ENCODE measurements around the gene PEPD.

PEPD gene

DNA sequence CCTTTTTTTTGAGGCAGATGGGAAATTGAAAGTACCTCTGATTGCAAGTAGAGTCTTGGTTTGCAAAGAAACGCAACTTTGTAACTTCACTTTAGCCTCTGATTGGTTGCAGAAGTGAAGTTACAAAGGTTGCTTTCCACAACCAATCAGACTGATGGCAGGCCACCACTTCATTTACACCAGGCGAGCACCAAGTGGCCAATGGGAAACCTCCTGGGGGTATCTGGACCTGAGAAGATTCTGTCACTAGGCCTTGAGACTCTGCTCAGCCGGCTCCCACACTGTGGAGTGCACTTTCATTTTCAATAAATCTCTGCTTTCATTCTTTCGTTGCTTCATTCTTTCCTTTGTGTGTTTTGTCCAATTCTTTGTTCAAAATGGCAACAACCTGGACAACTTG lies 19.1 kb downstream of the PEPD start:
- no peak overlapping the region for H3K27ac Mint-ChIP-seq
- no peaks in the 10 kb centered on the region for H3K4me1 Mint-ChIP-seq (ENCODE audit: low read depth)
- no peaks in the 10 kb centered on the region for H3K9me3 Mint-ChIP-seq
- H3K4me3 Mint-ChIP-seq: no peak overlapping the region
- H3K36me3 Mint-ChIP-seq (ENCODE audit: low read depth): no peaks in the 10 kb centered on the region
- H3K27me3 Mint-ChIP-seq (ENCODE audit: low read depth): no peaks in the 10 kb centered on the region

DNA sequence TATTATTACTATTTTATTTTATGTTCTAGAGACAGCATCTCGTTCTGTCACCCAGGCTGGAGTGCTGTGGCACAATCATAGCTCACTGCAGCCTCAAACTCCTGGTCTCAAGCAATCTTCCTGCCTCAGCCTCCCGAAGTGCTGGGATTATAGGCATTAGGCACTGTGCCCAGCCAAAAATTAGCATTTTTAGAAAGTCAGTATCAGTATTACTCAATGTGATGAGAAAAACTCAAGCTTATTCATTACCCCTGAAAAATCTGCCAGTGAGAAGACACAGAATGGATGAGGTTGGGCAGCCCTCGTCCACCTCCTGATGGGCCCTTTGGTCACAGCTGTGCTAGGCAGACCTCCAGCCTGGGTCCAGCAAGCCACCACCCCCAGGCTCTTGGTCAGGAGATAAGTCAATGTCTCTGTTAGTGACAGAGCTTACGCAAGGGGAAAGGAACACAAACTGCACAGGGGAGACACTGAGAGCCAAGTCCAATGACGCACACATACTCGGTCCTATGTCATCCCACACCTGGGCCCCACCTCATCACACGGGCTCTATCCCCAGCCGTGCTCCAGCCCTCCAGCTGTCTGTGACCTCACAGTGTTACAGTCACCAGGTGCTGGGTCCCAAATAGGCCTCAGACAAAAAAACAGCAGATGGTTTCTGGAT lies 19.8 kb downstream of the PEPD start:
- Mint-ChIP-seq H3K27ac (no peak overlapping the region), H3K9me3 (no peaks in the 10 kb centered on the region), H3K27me3 (ENCODE audit: low read depth) (no peaks in the 10 kb centered on the region), H3K4me1 (ENCODE audit: low read depth) (no peaks in the 10 kb centered on the region), H3K36me3 (ENCODE audit: low read depth) (no peaks in the 10 kb centered on the region), H3K4me3 (no peak overlapping the region)

DNA sequence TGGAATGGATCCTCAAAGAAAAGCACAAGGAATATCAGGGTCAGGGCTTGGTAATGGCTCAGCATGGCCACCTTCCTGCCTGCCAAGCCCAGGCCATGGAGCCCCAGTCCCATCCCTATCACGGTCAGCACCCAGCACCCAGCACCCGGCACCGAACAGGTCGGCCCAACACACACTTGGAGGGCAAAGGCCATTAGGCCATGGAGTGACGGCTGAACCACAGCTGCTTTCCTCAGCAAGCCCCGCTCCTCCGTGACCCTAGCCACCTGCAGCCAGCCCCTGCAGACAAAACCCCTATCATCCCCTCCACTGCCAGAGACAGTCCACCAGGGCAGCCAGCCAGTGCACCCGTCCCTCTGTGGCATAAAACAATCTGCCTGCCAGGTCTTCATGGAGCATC lies 20.6 kb downstream of the PEPD start:
- H3K9me3 Mint-ChIP-seq: no peaks in the 10 kb centered on the region
- no peak overlapping the region for H3K4me3 Mint-ChIP-seq
- no peaks in the 10 kb centered on the region for H3K4me1 Mint-ChIP-seq (ENCODE audit: low read depth)
- no peaks in the 10 kb centered on the region for H3K27me3 Mint-ChIP-seq (ENCODE audit: low read depth)
- H3K36me3 Mint-ChIP-seq (ENCODE audit: low read depth): no peaks in the 10 kb centered on the region
- H3K27ac Mint-ChIP-seq: no peak overlapping the region

DNA sequence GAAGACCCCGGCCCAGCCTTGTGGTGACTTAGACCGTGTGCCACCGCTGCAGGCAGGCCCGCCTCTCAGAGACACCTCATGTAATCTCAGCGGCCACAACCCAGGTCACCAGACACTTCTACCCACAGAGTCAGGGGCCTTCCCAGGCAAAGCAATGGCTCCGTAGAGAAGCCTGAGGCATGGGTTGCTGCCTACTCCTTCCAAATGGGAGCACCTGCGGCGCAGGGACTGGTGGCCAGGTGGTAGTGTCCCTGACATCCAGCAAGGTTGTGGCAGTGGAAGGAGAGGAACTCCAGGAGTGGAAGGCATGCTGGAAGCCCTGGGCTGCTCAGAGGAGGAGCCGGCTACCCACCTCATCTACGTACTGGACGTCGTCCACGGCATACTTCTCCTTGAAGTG lies 21.0 kb downstream of the PEPD start:
- Mint-ChIP-seq H3K9me3 (no peaks in the 10 kb centered on the region), H3K4me3 (no peak overlapping the region), H3K27ac (no peak overlapping the region), H3K36me3 (ENCODE audit: low read depth) (no peaks in the 10 kb centered on the region), H3K27me3 (ENCODE audit: low read depth) (no peaks in the 10 kb centered on the region), H3K4me1 (ENCODE audit: low read depth) (no peaks in the 10 kb centered on the region)

DNA sequence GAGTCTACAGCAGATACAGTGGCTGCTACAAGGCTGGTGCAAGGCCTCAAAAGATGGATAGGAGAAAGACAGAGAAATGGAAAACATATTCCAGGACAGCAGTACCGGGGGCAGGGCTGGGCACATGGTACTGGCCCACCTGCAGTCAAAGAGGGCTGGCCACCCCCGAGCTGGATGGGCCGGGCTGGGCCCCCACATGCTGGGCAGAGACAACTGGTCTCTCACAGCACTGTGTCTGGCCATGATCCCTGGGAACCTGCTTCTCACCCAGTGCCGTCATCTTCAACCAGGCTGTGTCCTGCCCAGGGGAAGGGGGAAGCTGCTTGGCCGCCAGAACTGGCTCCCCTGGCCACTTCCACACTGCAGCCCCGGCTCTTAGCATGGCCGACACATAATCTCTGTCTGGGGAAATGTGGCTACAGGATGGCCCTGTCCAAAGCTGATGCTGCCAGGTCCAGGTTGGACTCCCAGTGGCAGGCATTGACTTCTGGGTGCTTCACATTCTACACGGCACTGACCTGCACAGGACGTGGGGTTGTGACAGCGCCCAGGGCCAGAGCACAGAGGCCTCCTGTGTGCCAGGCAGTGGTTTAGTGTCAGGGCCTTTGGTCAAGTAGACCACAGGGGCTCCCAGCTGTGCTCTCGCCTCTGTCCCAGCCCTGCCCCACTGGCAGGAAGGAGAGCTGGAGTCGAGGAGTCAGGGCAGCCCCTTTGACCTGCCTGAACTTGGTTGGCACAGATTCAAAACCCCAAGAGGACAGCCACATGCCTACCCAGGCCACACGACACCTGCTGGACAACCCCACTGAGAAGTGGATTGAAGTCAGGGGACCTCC lies 21.7 kb downstream of the PEPD start:
- Mint-ChIP-seq H3K4me3 (no peak overlapping the region), H3K27me3 (ENCODE audit: low read depth) (no peaks in the 10 kb centered on the region), H3K4me1 (ENCODE audit: low read depth) (no peaks in the 10 kb centered on the region), H3K9me3 (no peaks in the 10 kb centered on the region), H3K36me3 (ENCODE audit: low read depth) (no peaks in the 10 kb centered on the region), H3K27ac (no peak overlapping the region)

DNA sequence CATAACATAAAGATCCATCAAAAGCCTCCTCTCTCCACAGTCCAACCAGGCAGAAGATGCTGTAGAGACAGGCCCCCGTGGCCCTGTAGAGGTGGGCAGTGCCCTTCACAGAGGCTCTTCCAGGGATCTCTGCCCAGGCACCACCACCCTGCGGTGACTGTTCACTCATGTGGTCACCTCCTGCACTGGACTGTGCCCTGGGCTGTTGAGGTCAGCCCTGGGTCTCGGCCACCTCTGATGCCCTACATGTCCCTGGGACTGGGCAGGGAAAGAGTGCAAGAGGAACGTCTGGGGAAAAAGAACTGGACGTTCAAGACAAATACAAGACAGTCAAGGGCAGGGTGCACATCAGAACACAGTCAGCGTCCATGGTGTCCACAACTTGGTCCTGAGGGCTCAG lies 22.3 kb downstream of the PEPD start:
- Mint-ChIP-seq H3K36me3 (ENCODE audit: low read depth) (no peaks in the 10 kb centered on the region), H3K27me3 (ENCODE audit: low read depth) (no peaks in the 10 kb centered on the region), H3K4me1 (ENCODE audit: low read depth) (no peaks in the 10 kb centered on the region), H3K9me3 (no peaks in the 10 kb centered on the region), H3K27ac (no peak overlapping the region), H3K4me3 (no peak overlapping the region)

DNA sequence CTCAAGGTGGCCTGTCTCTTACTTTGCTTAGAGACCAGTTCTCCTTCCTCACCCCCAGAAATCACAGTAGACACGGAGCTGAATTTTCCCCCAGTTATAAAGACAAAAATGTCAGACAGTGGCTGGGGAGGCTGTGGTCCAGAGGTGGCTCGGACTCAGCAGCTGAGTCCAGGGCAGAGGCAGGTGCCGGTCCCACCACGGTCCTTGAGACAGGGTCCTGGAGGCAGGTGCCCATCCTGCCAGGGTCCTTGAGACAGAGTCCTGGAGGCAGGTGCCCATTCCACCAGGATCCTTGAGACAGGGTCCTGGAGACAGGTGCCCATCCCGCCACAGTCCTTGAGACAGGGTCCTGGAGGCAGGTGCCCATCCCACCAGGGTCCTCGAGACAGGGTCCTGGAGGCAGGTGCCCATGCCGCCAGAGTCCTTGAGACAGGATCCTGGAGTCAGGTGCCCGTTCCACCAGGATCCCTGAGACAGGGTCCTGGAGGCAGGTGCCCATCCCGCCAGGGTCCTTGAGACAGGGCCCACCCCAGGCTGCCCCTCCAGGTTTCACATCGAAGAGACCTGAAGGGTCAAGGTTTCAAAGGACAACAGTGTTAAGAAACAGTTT lies 23.1 kb downstream of the PEPD start:
- Mint-ChIP-seq H3K27ac (no peak overlapping the region), H3K27me3 (ENCODE audit: low read depth) (no peaks in the 10 kb centered on the region), H3K4me1 (ENCODE audit: low read depth) (no peaks in the 10 kb centered on the region), H3K36me3 (ENCODE audit: low read depth) (no peaks in the 10 kb centered on the region), H3K4me3 (no peak overlapping the region), H3K9me3 (no peaks in the 10 kb centered on the region)

DNA sequence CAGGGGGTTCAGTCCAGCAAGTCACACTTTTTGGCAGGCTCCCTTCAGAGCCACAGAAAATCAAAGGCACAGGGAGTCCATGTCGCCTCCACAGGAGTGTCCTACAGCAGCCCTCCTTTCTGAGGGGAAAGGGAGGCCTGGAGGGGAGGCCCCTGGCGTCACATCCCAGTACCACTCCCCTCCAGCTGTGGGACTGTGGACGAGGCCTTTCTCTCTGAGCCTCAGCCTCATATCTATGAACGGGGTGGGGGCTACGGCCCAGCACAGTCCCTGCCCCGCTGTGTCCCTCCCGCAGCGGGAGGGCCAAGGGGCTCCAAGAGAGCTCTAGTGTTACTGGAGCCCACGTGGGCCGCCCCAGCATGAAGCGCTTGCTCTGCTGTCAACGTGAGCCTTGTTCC lies 23.8 kb downstream of the PEPD start:
- Mint-ChIP-seq H3K27me3 (ENCODE audit: low read depth) (no peaks in the 10 kb centered on the region), H3K4me1 (ENCODE audit: low read depth) (no peaks in the 10 kb centered on the region), H3K9me3 (no peaks in the 10 kb centered on the region), H3K36me3 (ENCODE audit: low read depth) (no peaks in the 10 kb centered on the region), H3K27ac (no peak overlapping the region), H3K4me3 (no peak overlapping the region)

DNA sequence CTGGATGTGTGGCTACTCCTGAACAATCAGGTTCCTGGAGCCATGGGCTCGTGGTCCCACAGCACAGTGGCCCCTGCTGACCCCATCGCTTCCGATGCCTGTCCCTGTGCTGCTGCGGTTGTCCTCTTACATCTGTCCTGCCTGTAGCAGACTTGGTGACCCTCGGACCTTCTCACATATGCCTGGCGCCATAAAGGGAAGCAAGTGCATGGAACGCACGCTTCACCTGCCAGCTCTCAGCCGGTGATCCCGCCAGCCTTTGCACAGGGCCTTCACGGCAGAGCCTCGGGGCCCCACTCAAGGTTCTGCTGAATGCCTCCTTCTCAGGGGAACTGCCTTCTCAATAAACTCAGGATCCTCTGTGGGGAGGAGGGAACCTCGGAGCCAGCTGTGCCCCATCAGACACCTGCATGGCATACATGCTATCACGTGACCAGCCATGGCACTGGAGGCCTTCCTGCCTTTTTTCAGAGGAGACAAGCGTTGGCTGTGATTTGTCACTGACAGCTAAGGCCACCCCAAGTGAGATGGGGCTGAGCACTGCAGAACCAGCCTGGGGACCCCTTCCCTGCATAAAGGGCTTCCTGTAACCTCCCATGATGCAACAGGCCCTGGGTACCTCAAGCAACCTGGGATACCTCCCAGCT lies 24.3 kb downstream of the PEPD start:
- H3K9me3 Mint-ChIP-seq: no peaks in the 10 kb centered on the region
- H3K27ac Mint-ChIP-seq: no peak overlapping the region
- H3K4me1 Mint-ChIP-seq (ENCODE audit: low read depth): no peaks in the 10 kb centered on the region
- no peak overlapping the region for H3K4me3 Mint-ChIP-seq
- no peaks in the 10 kb centered on the region for H3K36me3 Mint-ChIP-seq (ENCODE audit: low read depth)
- H3K27me3 Mint-ChIP-seq (ENCODE audit: low read depth): no peaks in the 10 kb centered on the region

DNA sequence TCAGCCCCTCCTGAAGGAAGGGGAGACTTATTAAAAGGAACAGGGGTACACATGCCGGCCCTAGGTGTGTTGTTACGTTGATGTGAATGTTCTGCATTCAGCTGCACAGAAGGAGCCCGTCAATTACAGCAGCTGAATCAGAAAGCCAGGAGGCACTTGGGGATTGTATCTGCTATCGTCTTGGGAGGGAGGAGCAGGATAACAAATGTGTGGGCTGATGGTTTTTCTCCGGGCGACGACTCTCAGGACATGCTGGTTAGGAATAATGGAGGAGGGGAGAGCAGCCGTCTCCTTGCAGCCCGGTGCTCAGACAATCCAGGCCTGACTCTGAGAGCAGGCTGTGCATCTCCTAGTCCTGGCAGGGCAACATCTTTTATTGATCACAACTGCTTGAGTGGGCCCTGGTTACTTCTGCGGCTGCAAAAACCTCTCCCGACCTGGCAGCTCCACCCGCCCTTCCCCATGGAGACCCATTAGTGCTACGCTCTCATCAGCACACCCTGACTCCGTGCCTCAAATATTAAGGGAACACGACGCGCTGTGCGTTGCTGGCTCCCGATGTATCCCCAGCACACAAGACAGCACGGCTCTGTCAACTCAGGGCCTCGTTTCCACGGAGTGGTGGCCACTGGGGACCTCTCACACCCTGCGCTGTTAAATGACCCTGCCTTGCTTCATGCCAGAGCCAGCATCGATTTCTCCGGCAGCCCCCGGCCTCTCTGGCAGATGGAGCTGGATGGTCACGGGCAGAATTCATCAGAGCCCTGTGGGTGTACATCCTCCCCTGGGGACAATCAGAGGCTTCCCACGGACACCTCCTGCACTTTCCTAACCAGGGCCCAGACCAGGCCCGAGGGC lies 25.3 kb downstream of the PEPD start:
- no peak overlapping the region for H3K27ac Mint-ChIP-seq
- no peaks in the 10 kb centered on the region for H3K9me3 Mint-ChIP-seq
- H3K4me1 Mint-ChIP-seq (ENCODE audit: low read depth): no peaks in the 10 kb centered on the region
- no peaks in the 10 kb centered on the region for H3K36me3 Mint-ChIP-seq (ENCODE audit: low read depth)
- H3K27me3 Mint-ChIP-seq (ENCODE audit: low read depth): no peaks in the 10 kb centered on the region
- no peak overlapping the region for H3K4me3 Mint-ChIP-seq

DNA sequence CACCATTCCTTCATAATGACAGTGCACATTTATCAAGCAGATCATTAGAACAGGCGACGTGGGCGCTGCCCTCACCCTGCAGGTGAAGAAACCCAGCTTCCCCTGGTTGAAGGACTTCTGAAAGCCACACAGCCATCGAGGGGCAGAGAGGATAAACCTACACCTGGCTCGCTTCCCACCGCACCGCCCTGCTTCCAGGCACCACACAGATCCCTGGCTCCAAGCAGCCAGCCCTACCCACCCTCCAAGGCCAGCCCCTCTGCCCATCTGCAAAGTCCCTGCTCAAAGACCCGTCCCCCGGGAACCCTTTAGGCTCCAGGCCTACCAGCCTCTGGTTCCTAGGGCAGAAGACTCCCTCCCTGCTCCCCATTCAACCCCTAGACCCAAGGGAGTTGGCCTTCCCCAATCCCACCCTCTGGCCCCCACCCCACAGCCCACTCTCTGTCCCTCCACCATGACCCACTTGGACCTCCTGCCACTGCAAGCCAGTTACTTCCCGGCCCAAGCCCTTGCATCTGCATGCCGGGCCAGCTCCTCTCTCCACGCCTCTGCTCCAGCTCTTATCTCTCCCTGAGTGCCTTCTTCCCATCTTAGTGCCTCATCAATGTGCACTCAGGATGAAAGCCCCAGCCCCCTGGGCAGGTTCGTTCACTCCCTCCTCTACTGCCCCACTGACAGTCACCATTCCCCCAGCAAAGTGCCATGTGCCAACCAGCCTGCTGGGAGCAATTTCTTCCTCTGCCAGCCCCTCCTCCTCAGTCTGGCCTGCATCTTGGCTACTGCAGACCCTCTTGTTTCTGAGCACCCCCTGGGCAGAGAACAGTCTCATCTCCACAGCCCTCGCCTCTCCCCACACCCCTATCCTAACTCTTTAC lies 28.0 kb downstream of the PEPD start:
- Mint-ChIP-seq H3K27me3 (ENCODE audit: low read depth) (no peaks in the 10 kb centered on the region), H3K4me1 (ENCODE audit: low read depth) (no peaks in the 10 kb centered on the region), H3K4me3 (no peak overlapping the region), H3K9me3 (no peaks in the 10 kb centered on the region), H3K36me3 (ENCODE audit: low read depth) (no peaks in the 10 kb centered on the region), H3K27ac (no peak overlapping the region)

DNA sequence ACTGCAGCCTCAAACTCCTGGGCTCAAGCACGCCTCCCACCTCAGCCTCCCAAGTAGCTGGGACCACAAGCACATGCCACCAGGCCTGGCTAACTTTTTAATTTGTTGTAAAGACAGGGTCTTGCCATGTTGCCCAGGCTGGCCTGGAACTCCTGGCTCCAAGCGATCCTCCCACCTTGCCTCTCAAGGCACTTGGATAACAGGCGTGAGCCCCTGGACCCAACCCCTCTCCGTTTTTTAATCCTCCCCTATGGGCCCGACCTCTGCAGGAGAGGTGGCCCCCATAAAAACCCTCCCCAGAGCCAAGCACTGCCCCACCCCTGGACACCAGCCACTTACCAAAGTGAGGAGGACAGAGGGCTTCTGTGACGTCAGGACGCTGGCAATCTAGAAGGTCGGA lies 28.6 kb downstream of the PEPD start:
- Mint-ChIP-seq H3K27me3 (ENCODE audit: low read depth) (no peaks in the 10 kb centered on the region), H3K4me1 (ENCODE audit: low read depth) (no peaks in the 10 kb centered on the region), H3K36me3 (ENCODE audit: low read depth) (no peaks in the 10 kb centered on the region), H3K4me3 (no peak overlapping the region), H3K9me3 (no peaks in the 10 kb centered on the region), H3K27ac (no peak overlapping the region)

DNA sequence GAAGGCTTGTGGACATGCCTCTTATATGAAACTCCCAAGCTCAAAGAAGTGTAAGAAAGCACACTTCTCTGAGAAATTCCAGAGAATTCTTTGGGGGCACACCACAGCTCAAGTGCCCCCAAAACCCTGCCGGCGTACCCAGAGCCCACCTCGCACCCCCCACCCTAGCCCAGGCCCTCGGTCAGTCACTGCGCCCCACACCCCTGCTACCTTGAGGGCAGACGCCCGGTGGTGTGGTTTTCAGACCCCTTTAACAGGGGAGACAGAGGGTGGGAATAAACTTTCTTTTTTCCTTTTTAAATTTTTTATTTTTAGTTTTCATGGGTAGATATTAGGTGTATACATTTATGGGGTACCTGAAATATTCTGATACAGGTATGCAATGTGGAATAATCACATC lies 29.5 kb downstream of the PEPD start:
- H3K4me3 Mint-ChIP-seq: no peak overlapping the region
- no peaks in the 10 kb centered on the region for H3K27me3 Mint-ChIP-seq (ENCODE audit: low read depth)
- H3K27ac Mint-ChIP-seq: no peak overlapping the region
- H3K4me1 Mint-ChIP-seq (ENCODE audit: low read depth): no peaks in the 10 kb centered on the region
- no peaks in the 10 kb centered on the region for H3K9me3 Mint-ChIP-seq
- H3K36me3 Mint-ChIP-seq (ENCODE audit: low read depth): no peaks in the 10 kb centered on the region

All from T-helper 1 cell treated with Interleukin-12 subunit alpha and Interleukin-12 subunit beta and Interleukin-4 antibody, amounts not matched to agents 30 μg/mL and 1 μg/mL, for 36 hours (primary cell).